HG03565 (cell line): ENCODE measurements around the gene FSD1L.
A peak's percentile ranks its signal among the peaks of the same experiment; 100 is the strongest.

Experiments used
- ATAC-seq: cut with Tn5 transposase; IDR thresholded peaks from one replicate; pipeline ENCODE4 v1.9.1; 2021; ENCODE audit warnings: mild to moderate bottlenecking, moderate library complexity; ENCODE audit not compliant: unreplicated experiment

Gene FSD1L

GRCh38 chr9:105447814-105448812 is at the start of gene FSD1L:
Gene FSD1L, plus strand, starts transcription at chr9:105448034. Its CDS starts 187 bp downstream, at chr9:105448221.
- ATAC-seq = peak; percentile 92

GRCh38 chr9:105399117-105399516 is 48.7 kb upstream of the FSD1L start:
- ATAC-seq = no peak

- no peak for ATAC-seq
Measured at GRCh38 chr9:105401651-105402050, 46.2 kb upstream of the FSD1L start.

- ATAC-seq = no peak
Measured at GRCh38 chr9:105403552-105404248, 44.1 kb upstream of the FSD1L start.

- peak; percentile 92 for ATAC-seq
Measured at GRCh38 chr9:105405514-105406131, 42.2 kb upstream of the FSD1L start.

GRCh38 chr9:105406369-105406768 is 41.5 kb upstream of the FSD1L start:
- no peak for ATAC-seq

GRCh38 chr9:105413525-105413924 is 34.3 kb upstream of the FSD1L start:
- ATAC-seq = no peak

- ATAC-seq = peak; percentile 70
Measured at GRCh38 chr9:105414947-105415661, 32.7 kb upstream of the FSD1L start.

- ATAC-seq = no peak
Measured at GRCh38 chr9:105415662-105415980, 32.2 kb upstream of the FSD1L start.

GRCh38 chr9:105416840-105417239 is 31.0 kb upstream of the FSD1L start:
- ATAC-seq = peak; percentile 56

- ATAC-seq = no peak
Measured at GRCh38 chr9:105418588-105419500, 29.0 kb upstream of the FSD1L start.

- no peak for ATAC-seq
Measured at GRCh38 chr9:105419816-105420597, 27.8 kb upstream of the FSD1L start.

GRCh38 chr9:105421154-105421553 is 26.7 kb upstream of the FSD1L start:
- ATAC-seq = no peak

GRCh38 chr9:105421864-105422263 is 26.0 kb upstream of the FSD1L start:
- no peak for ATAC-seq

- peak; percentile 81 for ATAC-seq
Measured at GRCh38 chr9:105425816-105426433, 21.9 kb upstream of the FSD1L start.

- no peak for ATAC-seq
Measured at GRCh38 chr9:105426657-105427056, 21.2 kb upstream of the FSD1L start.

GRCh38 chr9:105431424-105432246 is 16.2 kb upstream of the FSD1L start:
- ATAC-seq = no peak
